Activated naive CD4-positive, alpha-beta T cell treated with anti-CD3 and anti-CD28 coated beads, Interleukin-2, amount 50 U/mL, for 72 hours (primary cell): ENCODE data around the gene MED12L. TPM values are rescaled to one million over a fixed set of nuclear protein-coding genes. Genes with fewer than 3 reads are reported as not detected.

Experiments
- ATAC-seq, 2 donors: fragments of 150-1000 bp; cut with Tn5 transposase; 2 replicates each; pipeline ENCODE4 v1.10.0; 2021; ENCODE audit warnings: mild to moderate bottlenecking in 2 of 2, moderate library complexity in 2 of 2
- DNase-seq, 2 donors: peaks; one replicate each; pipeline ENCODE4 v3.0.0; 2021 to 2022; ENCODE audit warnings: low spot score in 2 of 2
- H3K27ac Mint-ChIP-seq, 2 donors: one replicate each; pipeline ENCODE4 v1.8.0; 2022; ENCODE audit warnings: mild to moderate bottlenecking in 2 of 2, mixed read lengths in 2 of 2
- H3K36me3 Mint-ChIP-seq, 2 donors: one replicate each; pipeline ENCODE4 v1.8.0; 2022; ENCODE audit warnings: mixed read lengths in 2 of 2
- H3K9me3 Mint-ChIP-seq, 2 donors: one replicate each; pipeline ENCODE4 v1.8.0; 2022; ENCODE audit warnings: mixed read lengths in 2 of 2
- total RNA-seq, 2 donors: library from RNA; stranded (reverse); gene quantifications; one replicate each; pipeline ENCODE4 v1.2.3, GENCODE V29; 2022

The MED12L gene
- total RNA-seq, 2 donors from 2014 or later, result 1.5 to 6.9 TPM

- DNase-seq, result no peak
- Mint-ChIP-seq H3K27ac (no peak overlapping the region), H3K36me3 (no peaks in the 10 kb centered on the region), H3K9me3 (no peaks in the 10 kb centered on the region)
- no peak for ATAC-seq
Measured at GRCh38 chr3:151426341-151426657, 340.8 kb downstream of the MED12L start.

- Mint-ChIP-seq H3K27ac (no peak overlapping the region), H3K9me3 (no peaks in the 10 kb centered on the region), H3K36me3 (no peaks in the 10 kb centered on the region)
- no peak for ATAC-seq
- DNase-seq, result no peak
Measured at GRCh38 chr3:151428386-151428785, 342.9 kb downstream of the MED12L start.

- no peak for ATAC-seq
- DNase-seq, result no peak
- H3K36me3 Mint-ChIP-seq, result no peaks in the 10 kb centered on the region
- no peaks in the 10 kb centered on the region for H3K9me3 Mint-ChIP-seq
- no peak overlapping the region for H3K27ac Mint-ChIP-seq
Measured at GRCh38 chr3:151430821-151431484, 345.5 kb downstream of the MED12L start.

GRCh38 chr3:151431940-151432339 lies 346.5 kb downstream of the MED12L start:
- Mint-ChIP-seq H3K36me3 (no peaks in the 10 kb centered on the region), H3K9me3 (no peaks in the 10 kb centered on the region), H3K27ac (no peak overlapping the region)
- ATAC-seq (no peak), DNase-seq (no peak)

- Mint-ChIP-seq H3K9me3 (no peaks in the 10 kb centered on the region), H3K27ac (no peak overlapping the region), H3K36me3 (no peaks in the 10 kb centered on the region)
- no peak for DNase-seq
- no peak for ATAC-seq
Measured at GRCh38 chr3:151432616-151433372, 347.3 kb downstream of the MED12L start.

- H3K36me3 Mint-ChIP-seq, result no peaks in the 10 kb centered on the region
- ATAC-seq, result no peak
- H3K27ac Mint-ChIP-seq, result no peak overlapping the region
- H3K9me3 Mint-ChIP-seq, result no peaks in the 10 kb centered on the region
- DNase-seq, result no peak
Measured at GRCh38 chr3:151434151-151434890, 348.9 kb downstream of the MED12L start.

GRCh38 chr3:151436675-151437446 lies 351.4 kb downstream of the MED12L start:
- H3K27ac Mint-ChIP-seq, result no peak overlapping the region
- DNase-seq (no peak), ATAC-seq (no peak)
- no peaks in the 10 kb centered on the region for H3K36me3 Mint-ChIP-seq
- no peaks in the 10 kb centered on the region for H3K9me3 Mint-ChIP-seq

- no peak for ATAC-seq
- no peaks in the 10 kb centered on the region for H3K9me3 Mint-ChIP-seq
- no peak overlapping the region for H3K27ac Mint-ChIP-seq
- H3K36me3 Mint-ChIP-seq, result no peaks in the 10 kb centered on the region
- DNase-seq, result no peak
Measured at GRCh38 chr3:151437906-151438305, 352.4 kb downstream of the MED12L start.

- H3K9me3 Mint-ChIP-seq, result no peaks in the 10 kb centered on the region
- peak; percentile 41 to 64 for ATAC-seq
- no peak overlapping the region for H3K27ac Mint-ChIP-seq
- no peaks in the 10 kb centered on the region for H3K36me3 Mint-ChIP-seq
- peak in 1 of 2 donors; percentile 35 for DNase-seq
Measured at GRCh38 chr3:151439652-151440125, 354.2 kb downstream of the MED12L start.

- ATAC-seq (no peak), DNase-seq (no peak)
- Mint-ChIP-seq H3K9me3 (no peaks in the 10 kb centered on the region), H3K27ac (no peak overlapping the region), H3K36me3 (no peaks in the 10 kb centered on the region)
Measured at GRCh38 chr3:151440940-151441339, 355.5 kb downstream of the MED12L start.

GRCh38 chr3:151443583-151443982 lies 358.1 kb downstream of the MED12L start:
- Mint-ChIP-seq H3K27ac (no peak overlapping the region), H3K36me3 (no peaks in the 10 kb centered on the region), H3K9me3 (no peaks in the 10 kb centered on the region)
- no peak for ATAC-seq
- no peak for DNase-seq

- DNase-seq, result no peak
- H3K36me3 Mint-ChIP-seq, result no peaks in the 10 kb centered on the region
- no peak overlapping the region for H3K27ac Mint-ChIP-seq
- ATAC-seq, result no peak
- no peaks in the 10 kb centered on the region for H3K9me3 Mint-ChIP-seq
Measured at GRCh38 chr3:151445273-151446001, 360.0 kb downstream of the MED12L start.

GRCh38 chr3:151446002-151446340 lies 360.5 kb downstream of the MED12L start:
- DNase-seq (no peak), ATAC-seq (no peak)
- no peak overlapping the region for H3K27ac Mint-ChIP-seq
- no peaks in the 10 kb centered on the region for H3K9me3 Mint-ChIP-seq
- H3K36me3 Mint-ChIP-seq, result no peaks in the 10 kb centered on the region

- ATAC-seq (no peak), DNase-seq (no peak)
- H3K9me3 Mint-ChIP-seq, result no peaks in the 10 kb centered on the region
- no peaks in the 10 kb centered on the region for H3K36me3 Mint-ChIP-seq
- H3K27ac Mint-ChIP-seq, result peak overlapping the region in 1 of 2 donors; percentile 42
Measured at GRCh38 chr3:151452368-151452767, 366.9 kb downstream of the MED12L start.

GRCh38 chr3:151452841-151453240 lies 367.4 kb downstream of the MED12L start:
- no peaks in the 10 kb centered on the region for H3K36me3 Mint-ChIP-seq
- peak overlapping the region in 1 of 2 donors; percentile 42 for H3K27ac Mint-ChIP-seq
- H3K9me3 Mint-ChIP-seq, result no peaks in the 10 kb centered on the region
- no peak for ATAC-seq
- no peak for DNase-seq

- DNase-seq, result no peak
- no peaks in the 10 kb centered on the region for H3K9me3 Mint-ChIP-seq
- H3K27ac Mint-ChIP-seq, result no peak overlapping the region
- H3K36me3 Mint-ChIP-seq, result no peaks in the 10 kb centered on the region
- no peak for ATAC-seq
Measured at GRCh38 chr3:151456065-151456464, 370.6 kb downstream of the MED12L start.
